GM03348 (cell line): ENCODE results near the gene OLFML3.
"Not testable (repeated sequence)": the region's sequence is repeated elsewhere in the genome, so short reads cannot be mapped to it uniquely, and the experiment has no call there.

Experiments
- DNase-seq: peaks from one replicate; pipeline ENCODE4 v3.0.0; 2012; ENCODE audit warnings: low spot score

Gene OLFML3

GRCh38 chr1:113978863-113979702, at the start of gene OLFML3:
TSS of gene OLFML3 (plus strand) at chr1:113979474. CDS start at chr1:113979517, 43 bp downstream.
- DNase-seq = peak; percentile 93

- DNase-seq = peak; percentile 78
Measured at GRCh38 chr1:113929750-113930498, 49.4 kb upstream of the OLFML3 start.

GRCh38 chr1:113930499-113931161, 48.6 kb upstream of the OLFML3 start:
- peak; percentile 39 for DNase-seq

- DNase-seq = peak; percentile 17
Measured at GRCh38 chr1:113931451-113931851, 47.8 kb upstream of the OLFML3 start.

- no peak for DNase-seq
Measured at GRCh38 chr1:113934006-113934405, 45.3 kb upstream of the OLFML3 start.

GRCh38 chr1:113934511-113935055, 44.7 kb upstream of the OLFML3 start:
- DNase-seq = no peak

GRCh38 chr1:113935176-113935575, 44.1 kb upstream of the OLFML3 start:
- DNase-seq = no peak

GRCh38 chr1:113935970-113936369, 43.3 kb upstream of the OLFML3 start:
- no peak for DNase-seq

- no peak for DNase-seq
Measured at GRCh38 chr1:113937146-113937545, 42.1 kb upstream of the OLFML3 start.

- DNase-seq = no peak
Measured at GRCh38 chr1:113938192-113938591, 41.1 kb upstream of the OLFML3 start.

- DNase-seq = no peak
Measured at GRCh38 chr1:113940365-113941244, 38.7 kb upstream of the OLFML3 start.

- DNase-seq = no peak
Measured at GRCh38 chr1:113941245-113941559, 38.1 kb upstream of the OLFML3 start.

- DNase-seq = no peak
Measured at GRCh38 chr1:113942527-113942926, 36.7 kb upstream of the OLFML3 start.

GRCh38 chr1:113943028-113943811, 36.1 kb upstream of the OLFML3 start:
- peak; percentile 24 for DNase-seq

GRCh38 chr1:113945329-113945728, 33.9 kb upstream of the OLFML3 start:
- no peak for DNase-seq

- DNase-seq = no peak
Measured at GRCh38 chr1:113946112-113946511, 33.2 kb upstream of the OLFML3 start.

- DNase-seq = no peak
Measured at GRCh38 chr1:113946678-113947387, 32.4 kb upstream of the OLFML3 start.

- no peak for DNase-seq
Measured at GRCh38 chr1:113947388-113948107, 31.7 kb upstream of the OLFML3 start.

GRCh38 chr1:113948151-113948550, 31.1 kb upstream of the OLFML3 start:
- DNase-seq = not testable (repeated sequence)
